Subcutaneous adipose tissue (tissue), 4 donors: Measurements from ENCODE around the gene TIGD7. TPM values are rescaled to one million over a fixed set of nuclear protein-coding genes. Genes with fewer than 3 reads are reported as not detected.

Experiments used
- CTCF ChIP-seq: fragments of 450-650 bp; IDR thresholded peaks from one replicate; pipeline ENCODE4 v1.5.1; 2016; ENCODE audit warnings: low read depth, mild to moderate bottlenecking, control low read depth, antibody characterized with exemption, moderate library complexity
- total RNA-seq, 4 donors: library from RNA; depleted of rRNA; stranded (reverse); fragments of >200 nt; gene quantifications; one replicate each; pipeline ENCODE4 v1.1.0, GENCODE V29; 2016

Gene TIGD7
- total RNA-seq, 4 donors from 2014 or later, result 3.6 to 7.3 (median 5.2) TPM

GRCh38 chr16:3266873-3267537 lies 38.2 kb downstream of the TIGD7 start:
- no peak for TF ChIP-seq CTCF

- no peak for TF ChIP-seq CTCF
Measured at GRCh38 chr16:3264137-3265036, 40.8 kb downstream of the TIGD7 start.

- no peak for TF ChIP-seq CTCF
Measured at GRCh38 chr16:3262517-3262916, 42.7 kb downstream of the TIGD7 start.

GRCh38 chr16:3259836-3260235 lies 45.4 kb downstream of the TIGD7 start:
- TF ChIP-seq CTCF, result no peak

GRCh38 chr16:3256866-3257465 lies 48.3 kb downstream of the TIGD7 start:
- TF ChIP-seq CTCF, result no peak

- no peak for TF ChIP-seq CTCF
Measured at GRCh38 chr16:3256146-3256865, 48.9 kb downstream of the TIGD7 start, which contains the start of gene MEFV. Gene MEFV (minus strand): TSS chr16:3256633. CDS start chr16:3256587, 46 bp downstream.

- TF ChIP-seq CTCF, result no peak
Measured at GRCh38 chr16:3254309-3254708, 50.9 kb downstream of the TIGD7 start.
